ENCODE measurements around the gene TAGLN. TPM values are rescaled to one million over a fixed set of nuclear protein-coding genes. Genes with fewer than 3 reads are reported as not detected.

Gene TAGLN
- polyA plus RNA-seq, 2 of the 4 experiments (the other 2 are of a cell fraction) = 43.2 to 287 TPM

- ATAC-seq (no peak), DNase-seq (ENCODE audit: low read depth in 1 of 2, low spot score in 1 of 2) (no peak), FAIRE-seq (no peak)
- Histone ChIP-seq H3K9me3 (no peaks in the 10 kb centered on the region), H3K4me1 (no peaks in the 10 kb centered on the region), H3K4me3 (no peak overlapping the region), H3K4me2 (no peak overlapping the region), H3K27ac (no peak overlapping the region)
- no peak for TF ChIP-seq KDM5A (IDR thresholded peaks at IDR 0.05)
- 89% methylated on average over 2 of the region's 2 CpGs for WGBS (ENCODE audit: missing lambda C conversion rate)
- POLR2A ChIA-PET = no interaction called here
- CTCF ChIA-PET = interaction anchor here (1.2 to 1.8 kb wide), 2 partner anchors 12 to 377 kb away, joined by 3 to 5 read pairs; no protein-coding TSS in a partner anchor
Measured at GRCh38 chr11:117169736-117170135, 29.4 kb upstream of the TAGLN start.

GRCh38 chr11:117170210-117170609, 29.0 kb upstream of the TAGLN start:
- TF ChIP-seq E2F6 (IDR thresholded peaks at IDR 0.05; ENCODE audit: borderline replicate concordance, low read depth) (no peak), SREBF2 (IDR thresholded peaks at IDR 0.05) (no peak), FOSB (CRISPR knock-in tag; IDR thresholded peaks at IDR 0.05) (no peak), CBX2 (IDR thresholded peaks at IDR 0.05; ENCODE audit: borderline replicate concordance, low read depth) (no peak), PHF8 (IDR thresholded peaks at IDR 0.05; ENCODE audit: borderline replicate concordance, low read depth) (no peak), CBX8 (IDR thresholded peaks at IDR 0.05) (no peak), ELK1 (IDR thresholded peaks at IDR 0.05; ENCODE audit: low read depth, low read length) (no peak), TP53 (CRISPR knock-in tag; IDR thresholded peaks at IDR 0.05) (no peak)
- Histone ChIP-seq H3K9me3 (no peaks in the 10 kb centered on the region), H3K4me3 (no peak overlapping the region), H3K4me2 (no peak overlapping the region), H3K27ac (no peak overlapping the region), H3K4me1 (no peaks in the 10 kb centered on the region)
- no peak for DNase-seq (ENCODE audit: low read depth in 1 of 2, low spot score in 1 of 2)
- ChIA-PET POLR2A (no interaction called here), CTCF (interaction anchor here (0.7 to 1.8 kb wide), 2 partner anchors 11 to 25 kb away, joined by 3 to 5 read pairs; no protein-coding TSS in a partner anchor)
- no peak for ATAC-seq
- no peak for FAIRE-seq
- 93% methylated on average over 9 of the region's 9 CpGs for WGBS (ENCODE audit: missing lambda C conversion rate)

- no peak for ATAC-seq
- ChIA-PET POLR2A (no interaction called here), CTCF (interaction anchor here (0.7 to 1.8 kb wide), 2 partner anchors 10 to 26 kb away, joined by 3 to 5 read pairs; no protein-coding TSS in a partner anchor)
- 84% methylated on average over 2 of the region's 2 CpGs for WGBS (ENCODE audit: missing lambda C conversion rate)
- no peaks in the 10 kb centered on the region for H3K4me1 ChIP-seq
- no peaks in the 10 kb centered on the region for H3K9me3 ChIP-seq
- H3K4me2 ChIP-seq = no peak overlapping the region
- no peak for FAIRE-seq
- TF ChIP-seq POLR2A (IDR thresholded peaks at IDR 0.05; ENCODE audit: low read length) (no peak), JUNB (IDR thresholded peaks at IDR 0.05) (no peak), RARB (CRISPR knock-in tag; IDR thresholded peaks at IDR 0.05) (no peak), ZC3H11A (IDR thresholded peaks at IDR 0.05) (no peak), NPAS2 (CRISPR knock-in tag; IDR thresholded peaks at IDR 0.05; ENCODE audit: borderline replicate concordance) (no peak)
- DNase-seq (ENCODE audit: low read depth in 1 of 2, low spot score in 1 of 2) = no peak
- H3K4me3 ChIP-seq = no peak overlapping the region
- no peak overlapping the region for H3K27ac ChIP-seq
Measured at GRCh38 chr11:117171007-117171403, 28.2 kb upstream of the TAGLN start.

- Histone ChIP-seq H3K9me3 (no peaks in the 10 kb centered on the region), H3K4me3 (no peak overlapping the region), H3K4me1 (no peaks in the 10 kb centered on the region), H3K27ac (no peak overlapping the region), H3K4me2 (no peak overlapping the region)
- ATAC-seq (no peak), DNase-seq (ENCODE audit: low read depth in 1 of 2, low spot score in 1 of 2) (no peak), FAIRE-seq (no peak)
- ChIA-PET POLR2A (no interaction called here), CTCF (interaction anchor here (5.6 kb wide), 1 partner anchor 55 kb away, joined by 23 read pairs; no protein-coding TSS in a partner anchor)
- TF ChIP-seq TP53 (CRISPR knock-in tag; IDR thresholded peaks at IDR 0.05) = no peak
- no peak for TF ChIP-seq HOXB5 (CRISPR knock-in tag; IDR thresholded peaks at IDR 0.05)
- no peak for TF ChIP-seq RARB (CRISPR knock-in tag; IDR thresholded peaks at IDR 0.05)
- TF ChIP-seq PHF8 (IDR thresholded peaks at IDR 0.05; ENCODE audit: borderline replicate concordance, low read depth) = no peak
- TF ChIP-seq ELK1 (IDR thresholded peaks at IDR 0.05; ENCODE audit: low read depth, low read length) = no peak
- TF ChIP-seq TFCP2L1 (CRISPR knock-in tag; IDR thresholded peaks at IDR 0.05) = no peak
- TF ChIP-seq MAFK (IDR thresholded peaks at IDR 0.05; ENCODE audit: partially characterized antibody) = no peak
- TF ChIP-seq PBX3 (IDR thresholded peaks at IDR 0.05) = no peak
- no peak for TF ChIP-seq EP300 (IDR thresholded peaks at IDR 0.05)
- no peak for TF ChIP-seq E2F6 (IDR thresholded peaks at IDR 0.05; ENCODE audit: borderline replicate concordance, low read depth)
- TF ChIP-seq ZNF302 (CRISPR knock-in tag; IDR thresholded peaks at IDR 0.05) = no peak
- no peak for TF ChIP-seq MAX (IDR thresholded peaks at IDR 0.05)
- TF ChIP-seq USF2 (IDR thresholded peaks at IDR 0.05) = no peak
- TF ChIP-seq HOXA7 (CRISPR knock-in tag; IDR thresholded peaks at IDR 0.05) = no peak
- no peak for TF ChIP-seq RCOR1 (IDR thresholded peaks at IDR 0.05; ENCODE audit: low read depth, low read length)
- WGBS (ENCODE audit: missing lambda C conversion rate) = 92% methylated on average over 14 of the region's 14 CpGs
Measured at GRCh38 chr11:117171404-117172061, 27.6 kb upstream of the TAGLN start.

All from A549 (cell line).